Eye (tissue), 1 donor: ENCODE measurements around the gene TMEM51.

Source experiments
- DNase-seq: peaks from one replicate; pipeline ENCODE4 v3.0.0-alpha.2; 2015

The TMEM51 gene

DNA sequence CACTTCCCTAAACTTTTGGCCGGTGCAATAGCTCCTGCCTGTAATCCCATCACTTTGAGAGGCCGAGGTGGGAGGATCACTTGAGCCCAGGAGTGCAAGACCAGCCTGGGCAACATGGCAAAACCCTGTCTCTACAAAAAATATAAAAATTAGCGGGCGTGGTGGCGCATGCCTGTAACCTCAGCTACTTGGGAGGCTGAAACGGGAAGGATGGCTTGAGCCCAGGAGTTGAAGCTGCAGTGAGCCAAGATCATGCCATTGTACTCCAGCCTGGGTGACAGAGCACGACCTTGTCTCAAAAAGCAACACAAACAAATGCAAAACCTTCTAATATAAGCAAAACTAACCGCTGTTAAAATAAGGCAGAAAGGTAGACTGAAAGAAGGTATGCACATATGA, 25.9 kb downstream of the TMEM51 start:
- no peak for DNase-seq

DNA sequence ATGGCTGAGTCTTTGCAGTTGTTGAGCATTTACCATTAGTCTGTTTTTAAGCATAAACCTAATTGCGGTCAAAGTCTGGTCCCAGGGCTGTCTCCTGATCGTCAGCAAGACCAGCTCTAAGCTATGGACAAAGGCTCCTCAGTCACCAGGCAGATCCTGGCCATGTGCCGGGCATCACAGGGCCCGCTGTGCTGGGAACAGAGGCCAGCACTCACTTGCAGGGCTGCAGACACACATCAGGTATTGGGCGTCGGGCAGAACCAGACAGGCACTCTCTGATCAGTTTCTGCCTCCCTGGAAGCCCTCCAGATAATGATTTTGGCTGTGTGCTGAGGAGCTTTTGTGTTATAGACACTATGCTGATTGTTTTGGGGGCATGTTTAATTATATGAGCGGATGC, 26.6 kb downstream of the TMEM51 start:
- no peak for DNase-seq

- no peak for DNase-seq
Measured at GRCh38 chr1:15180945-15181523, 27.5 kb downstream of the TMEM51 start.

GRCh38 chr1:15181564-15181963, 28.0 kb downstream of the TMEM51 start:
- no peak for DNase-seq

DNA sequence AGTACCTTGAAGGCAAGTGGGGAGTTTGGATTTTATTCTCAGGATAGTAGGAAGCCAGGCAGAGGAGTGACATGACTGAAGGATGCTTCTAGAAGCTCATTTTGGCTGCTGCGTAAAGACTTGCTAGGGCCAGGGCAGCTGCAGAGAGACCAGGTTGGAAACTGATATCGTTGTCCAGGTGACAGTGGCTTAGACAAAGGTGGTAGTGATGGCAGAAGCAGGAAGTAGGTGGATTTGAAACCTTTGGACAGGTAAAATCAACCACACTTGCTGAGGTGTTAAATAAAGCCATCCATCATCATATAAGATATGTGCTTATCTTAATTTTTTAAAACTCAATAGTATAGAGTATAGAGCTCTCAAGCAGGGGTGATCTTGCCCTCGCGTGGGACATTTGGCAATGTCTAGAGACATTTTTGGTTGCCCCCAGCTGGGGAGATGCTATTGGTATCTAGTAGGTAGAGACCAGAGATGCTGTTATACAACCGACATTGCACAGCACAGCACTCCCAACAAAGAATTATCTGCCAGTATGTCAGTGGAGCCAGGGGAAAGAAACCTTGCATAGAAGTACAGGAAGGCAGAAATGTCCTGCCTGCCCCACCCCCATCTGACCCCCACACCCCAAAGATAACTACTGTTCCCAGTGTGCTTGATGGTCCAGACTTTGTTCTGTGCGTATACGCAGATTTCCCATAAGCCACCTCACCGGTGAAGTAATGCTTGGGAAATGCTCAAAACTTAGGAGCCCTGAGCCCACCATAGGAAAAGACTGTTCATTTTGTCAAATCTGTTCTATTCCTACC, 31.1 kb downstream of the TMEM51 start:
- no peak for DNase-seq

GRCh38 chr1:15185617-15186016, 32.1 kb downstream of the TMEM51 start:
- DNase-seq: no peak

DNA sequence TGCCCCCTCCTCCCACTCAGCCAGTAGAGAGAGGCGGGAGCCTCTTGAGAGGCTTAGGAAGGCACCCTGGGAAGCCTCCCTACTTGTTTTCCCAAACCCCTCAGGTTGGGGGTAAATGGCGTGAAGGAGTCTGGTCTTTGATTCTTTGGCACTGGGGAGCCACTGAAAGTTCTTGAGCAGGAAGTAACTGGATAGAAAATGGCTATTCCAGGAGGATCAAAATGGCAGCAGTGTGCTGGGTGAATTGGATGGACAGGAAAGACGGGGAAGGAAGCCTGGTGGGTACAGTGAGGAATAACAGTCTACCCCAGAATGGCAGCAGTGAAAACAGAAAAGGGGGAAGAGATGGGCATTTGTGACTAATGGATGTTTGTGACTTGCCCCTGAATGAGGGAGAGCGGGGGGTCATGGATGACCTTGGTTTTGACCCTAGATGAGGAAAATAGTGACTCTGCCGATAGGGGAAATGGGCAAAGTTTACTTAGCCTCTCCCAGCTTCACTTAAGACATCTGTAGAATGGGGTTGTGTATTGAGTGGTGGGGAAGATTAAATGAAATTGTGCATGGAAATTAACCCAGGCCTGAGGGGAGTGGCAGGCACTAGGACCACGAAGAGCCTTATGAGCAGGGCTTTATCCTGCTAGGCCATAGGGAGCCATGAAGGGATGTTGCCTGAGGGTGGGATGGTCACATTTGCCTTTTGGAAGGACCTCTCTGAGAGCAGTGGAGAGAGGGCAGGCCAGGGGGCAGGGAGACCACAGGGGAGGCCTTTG, 32.7 kb downstream of the TMEM51 start:
- DNase-seq: no peak

GRCh38 chr1:15186846-15187151, 33.3 kb downstream of the TMEM51 start:
- no peak for DNase-seq

GRCh38 chr1:15187175-15188129, 33.9 kb downstream of the TMEM51 start:
- no peak for DNase-seq

GRCh38 chr1:15188130-15188524, 34.6 kb downstream of the TMEM51 start:
- no peak for DNase-seq

GRCh38 chr1:15188678-15189077, 35.1 kb downstream of the TMEM51 start:
- no peak for DNase-seq

GRCh38 chr1:15189692-15190370, 36.3 kb downstream of the TMEM51 start:
- DNase-seq: no peak

DNA sequence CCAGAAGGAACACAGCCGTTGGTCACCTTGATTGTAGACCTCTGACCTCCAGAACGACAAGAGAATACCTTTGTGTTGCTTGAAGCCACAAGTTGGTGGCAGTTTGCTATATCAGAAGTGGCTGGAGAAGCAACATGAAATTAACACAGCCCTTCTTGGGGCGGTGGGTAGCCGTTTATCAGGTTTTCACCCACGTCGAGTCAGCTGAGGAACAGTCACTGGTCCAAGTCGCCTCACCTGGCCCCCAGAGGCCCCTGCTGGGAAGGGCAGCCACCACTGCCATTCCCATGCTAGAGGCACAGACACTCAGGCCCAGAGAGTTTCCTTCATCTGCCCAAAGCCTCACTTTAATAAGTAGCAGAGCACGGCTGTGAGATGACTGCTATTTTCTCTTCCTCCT, 37.7 kb downstream of the TMEM51 start:
- no peak for DNase-seq

- DNase-seq: no peak
Measured at GRCh38 chr1:15191770-15192169, 38.2 kb downstream of the TMEM51 start.

GRCh38 chr1:15192916-15193550, 39.5 kb downstream of the TMEM51 start:
- DNase-seq: no peak

- no peak for DNase-seq
Measured at GRCh38 chr1:15195420-15196052, 42.0 kb downstream of the TMEM51 start.

DNA sequence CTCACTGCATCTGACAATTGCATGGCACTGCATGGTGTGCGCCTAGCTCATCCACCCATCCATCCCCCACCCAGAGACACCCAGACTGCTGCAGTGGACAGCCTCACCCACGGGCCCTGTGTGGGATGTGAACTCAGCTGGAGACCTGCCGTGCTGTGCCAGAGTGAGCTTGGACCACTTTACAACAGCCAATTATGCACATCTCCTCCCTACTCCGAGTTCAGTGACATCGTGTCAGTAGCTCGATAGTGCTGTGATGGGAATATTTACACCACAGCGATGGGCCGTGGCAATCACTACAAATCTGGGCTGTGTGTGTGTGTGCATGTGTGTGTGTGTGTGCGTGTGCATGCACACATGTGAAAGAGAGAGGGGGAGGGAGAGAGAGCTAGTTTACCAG, 42.5 kb downstream of the TMEM51 start:
- no peak for DNase-seq

- no peak for DNase-seq
Measured at GRCh38 chr1:15196807-15197530, 43.4 kb downstream of the TMEM51 start.

- DNase-seq: no peak
Measured at GRCh38 chr1:15197591-15198447, 44.3 kb downstream of the TMEM51 start.

- DNase-seq: no peak
Measured at GRCh38 chr1:15198684-15199083, 45.1 kb downstream of the TMEM51 start.
